Gastrocnemius medialis (tissue), 4 donors: ENCODE results near the gene NTM.

Experiments
- POLR2A ChIP-seq, 2 donors: fragments of 450-650 bp; IDR thresholded peaks; one replicate each; pipeline ENCODE4 v1.6.1; 2017; ENCODE audit warnings: antibody characterized with exemption in 2 of 2, mild to moderate bottlenecking in 2 of 2, moderate library complexity in 2 of 2
- TF ChIP-seq, protein P1 (sequence below), 5 experiments: fragments of 450-650 bp in 3 of 5; fragments of 200-600 bp in 2 of 5; sonication (generic) in 2 of 5; IDR thresholded peaks in 4 of 5; conservative IDR thresholded peaks in 1 of 5; 1 replicate in 4 of 5; 2 replicates in 1 of 5; pipeline ENCODE4 v1.5.1; 2016 to 2019; ENCODE audit warnings: antibody characterized with exemption in 5 of 5, mild to moderate bottlenecking in 3 of 5, moderate library complexity in 3 of 5

DNA sequence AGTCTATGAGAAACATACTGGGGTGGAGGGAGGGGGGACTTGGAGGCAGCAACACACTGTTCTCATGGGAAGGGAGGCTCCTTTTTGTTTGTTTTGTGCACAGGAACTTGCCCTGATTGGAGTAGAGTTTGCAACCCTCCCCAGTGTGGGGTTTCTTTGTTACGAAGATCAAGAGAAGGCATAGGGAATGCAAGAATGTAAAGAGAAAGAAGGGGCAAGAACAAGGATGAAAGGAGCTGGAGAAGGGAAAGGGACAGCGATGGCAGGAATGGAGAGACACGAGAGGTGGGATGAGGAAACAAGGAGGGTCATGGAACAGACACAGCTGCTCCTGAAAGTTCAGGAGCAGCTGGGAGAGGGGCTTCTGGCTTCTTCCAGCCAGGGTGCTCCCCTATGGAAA lies 611.7 kb downstream of the NTM start:
- TF ChIP-seq, protein P1, sequence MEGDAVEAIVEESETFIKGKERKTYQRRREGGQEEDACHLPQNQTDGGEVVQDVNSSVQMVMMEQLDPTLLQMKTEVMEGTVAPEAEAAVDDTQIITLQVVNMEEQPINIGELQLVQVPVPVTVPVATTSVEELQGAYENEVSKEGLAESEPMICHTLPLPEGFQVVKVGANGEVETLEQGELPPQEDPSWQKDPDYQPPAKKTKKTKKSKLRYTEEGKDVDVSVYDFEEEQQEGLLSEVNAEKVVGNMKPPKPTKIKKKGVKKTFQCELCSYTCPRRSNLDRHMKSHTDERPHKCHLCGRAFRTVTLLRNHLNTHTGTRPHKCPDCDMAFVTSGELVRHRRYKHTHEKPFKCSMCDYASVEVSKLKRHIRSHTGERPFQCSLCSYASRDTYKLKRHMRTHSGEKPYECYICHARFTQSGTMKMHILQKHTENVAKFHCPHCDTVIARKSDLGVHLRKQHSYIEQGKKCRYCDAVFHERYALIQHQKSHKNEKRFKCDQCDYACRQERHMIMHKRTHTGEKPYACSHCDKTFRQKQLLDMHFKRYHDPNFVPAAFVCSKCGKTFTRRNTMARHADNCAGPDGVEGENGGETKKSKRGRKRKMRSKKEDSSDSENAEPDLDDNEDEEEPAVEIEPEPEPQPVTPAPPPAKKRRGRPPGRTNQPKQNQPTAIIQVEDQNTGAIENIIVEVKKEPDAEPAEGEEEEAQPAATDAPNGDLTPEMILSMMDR (IDR thresholded peaks at IDR 0.05 in 4 of 5, conservative IDR thresholded peaks at IDR 0.05 in 1 of 5) = no peak
- TF ChIP-seq POLR2A (IDR thresholded peaks at IDR 0.05) = no peak
